Measurements from ENCODE around the gene AP3D1.

GRCh38 chr19:2191456-2192310, 40.3 kb upstream of the AP3D1 start:
- no peak for TF ChIP-seq CTCF (IDR thresholded peaks at IDR 0.05)
- no peak for TF ChIP-seq POLR2A (IDR thresholded peaks at IDR 0.05)
- no peak for TF ChIP-seq EP300 (IDR thresholded peaks at IDR 0.05)

All from ovary (tissue), 3 donors.